PC-9 (cell line): ENCODE data around the gene JDP2. TPM values are rescaled to one million over a fixed set of nuclear protein-coding genes. Genes with fewer than 3 reads are reported as not detected.

Experiments
- BruUV-seq: library from RNA; stranded (reverse); fragments of 400-500 nt; replicated peaks from 2 replicates; lab custom pipeline; 2021; lab: Mats Ljungman, UMichigan
- CTCF ChIA-PET: fragments of 300-600 bp; sonication (Branson Sonifier 250); formaldehyde crosslinking; loops from one replicate; lab custom pipeline; 2022; ENCODE audit warnings: antibody characterized with exemption; lab: Charles Lee
- POLR2A ChIA-PET: fragments of 300-600 bp; sonication (Branson Sonifier 250); formaldehyde crosslinking; loops from one replicate; lab custom pipeline; 2022; ENCODE audit warnings: antibody characterized with exemption; ENCODE audit not compliant: unreplicated experiment; lab: Charles Lee
- DNase-seq, 2 experiments: peaks; one replicate each; pipeline versions ENCODE4 v3.0.0 to v3.0.0-alpha.2; 2015 to 2022; ENCODE audit warnings: mixed read lengths in 1 of 2
- H2AFZ ChIP-seq: fragments of 200-600 bp; sonication (generic); 2 replicates; pipeline ENCODE4 v1.8.1; 2017; ENCODE audit warnings: antibody characterized with exemption
- H3F3A ChIP-seq: fragments of 200-600 bp; sonication (generic); 2 replicates; pipeline ENCODE4 v1.8.1; 2017; ENCODE audit warnings: antibody characterized with exemption, mild to moderate bottlenecking, low read depth; ENCODE audit not compliant: insufficient read depth
- H3K27ac ChIP-seq: fragments of 200-600 bp; sonication (generic); 2 replicates; pipeline ENCODE4 v1.6.1; 2016; ENCODE audit warnings: mixed run types
- H3K27me3 ChIP-seq: fragments of 200-600 bp; sonication (generic); 2 replicates; pipeline ENCODE4 v1.6.1; 2016; ENCODE audit warnings: low read depth, mixed run types; ENCODE audit not compliant: insufficient read depth
- H3K36me3 ChIP-seq: fragments of 200-600 bp; sonication (generic); 2 replicates; pipeline ENCODE4 v1.6.1; 2016; ENCODE audit warnings: low read depth, mixed run types
- H3K4me1 ChIP-seq: fragments of 200-600 bp; sonication (generic); replicated peaks from 2 replicates; pipeline ENCODE4 v1.6.1; 2016; ENCODE audit warnings: mixed run types; ENCODE audit not compliant: insufficient read depth
- H3K4me2 ChIP-seq: fragments of 200-600 bp; sonication (generic); 2 replicates; pipeline ENCODE4 v1.6.1; 2017; ENCODE audit warnings: mixed run types
- H3K4me3 ChIP-seq: fragments of 200-600 bp; sonication (generic); 2 replicates; pipeline ENCODE4 v1.6.1; 2016; ENCODE audit warnings: mixed run types
- H3K79me2 ChIP-seq: fragments of 200-600 bp; sonication (generic); 2 replicates; pipeline ENCODE4 v1.6.1; 2017; ENCODE audit warnings: low read depth, mixed run types
- H3K9me2 ChIP-seq: fragments of 200-600 bp; sonication (generic); 2 replicates; pipeline ENCODE4 v1.8.1; 2017; ENCODE audit warnings: mild to moderate bottlenecking; ENCODE audit not compliant: insufficient read depth
- H3K9me3 ChIP-seq: fragments of 200-600 bp; sonication (generic); 2 replicates; pipeline ENCODE4 v1.8.1; 2016; ENCODE audit warnings: low read depth; ENCODE audit not compliant: insufficient read depth
- H4K20me1 ChIP-seq: fragments of 200-600 bp; sonication (generic); 2 replicates; pipeline ENCODE4 v1.8.1; 2017; ENCODE audit not compliant: insufficient read depth
- EZH2 ChIP-seq: fragments of 200-600 bp; sonication (generic); IDR thresholded peaks from 2 replicates; pipeline ENCODE4 v1.8.0; 2017; ENCODE audit warnings: antibody characterized with exemption, low read depth
- intact Hi-C: fragments of 100-400 bp; cut with micrococcal nuclease; formaldehyde crosslinking; loops from one replicate; pipeline ENCODE4 v1.10.0; 2022; ENCODE audit not compliant: unreplicated experiment
- total RNA-seq: library from RNA; stranded (reverse); gene quantifications from 2 replicates; pipeline ENCODE4 v1.2.3, GENCODE V29; 2021
- TF ChIP-seq, protein P1 (sequence below): fragments of 200-600 bp; sonication (generic); conservative IDR thresholded peaks from 2 replicates; pipeline ENCODE4 v1.6.1; 2017; ENCODE audit warnings: mixed run types, antibody characterized with exemption, mild to moderate bottlenecking, moderate library complexity

The JDP2 gene
- total RNA-seq, 1 experiment from 2014 or later = 186 TPM

GRCh38 chr14:75484711-75485429 is 57.0 kb downstream of the JDP2 start:
- H3K27ac ChIP-seq = no peak overlapping the region
- ChIA-PET CTCF (interaction anchor here (0.7 to 1.0 kb wide), 3 partner anchors 33 to 175 kb away, joined by 3 to 11 read pairs (median 4); no protein-coding TSS in a partner anchor), POLR2A (no interaction called here)
- intact Hi-C loops = no loop called here
- DNase-seq = no peak
- H3K36me3 ChIP-seq = no peaks in the 10 kb centered on the region
- no peak overlapping the region for H2AFZ ChIP-seq
- TF ChIP-seq EZH2 = no peak
- TF ChIP-seq, protein P1, sequence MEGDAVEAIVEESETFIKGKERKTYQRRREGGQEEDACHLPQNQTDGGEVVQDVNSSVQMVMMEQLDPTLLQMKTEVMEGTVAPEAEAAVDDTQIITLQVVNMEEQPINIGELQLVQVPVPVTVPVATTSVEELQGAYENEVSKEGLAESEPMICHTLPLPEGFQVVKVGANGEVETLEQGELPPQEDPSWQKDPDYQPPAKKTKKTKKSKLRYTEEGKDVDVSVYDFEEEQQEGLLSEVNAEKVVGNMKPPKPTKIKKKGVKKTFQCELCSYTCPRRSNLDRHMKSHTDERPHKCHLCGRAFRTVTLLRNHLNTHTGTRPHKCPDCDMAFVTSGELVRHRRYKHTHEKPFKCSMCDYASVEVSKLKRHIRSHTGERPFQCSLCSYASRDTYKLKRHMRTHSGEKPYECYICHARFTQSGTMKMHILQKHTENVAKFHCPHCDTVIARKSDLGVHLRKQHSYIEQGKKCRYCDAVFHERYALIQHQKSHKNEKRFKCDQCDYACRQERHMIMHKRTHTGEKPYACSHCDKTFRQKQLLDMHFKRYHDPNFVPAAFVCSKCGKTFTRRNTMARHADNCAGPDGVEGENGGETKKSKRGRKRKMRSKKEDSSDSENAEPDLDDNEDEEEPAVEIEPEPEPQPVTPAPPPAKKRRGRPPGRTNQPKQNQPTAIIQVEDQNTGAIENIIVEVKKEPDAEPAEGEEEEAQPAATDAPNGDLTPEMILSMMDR = no peak
- BruUV-seq = no TSS peak
- no peaks in the 10 kb centered on the region for H4K20me1 ChIP-seq
- H3K79me2 ChIP-seq = no peaks in the 10 kb centered on the region
- no peaks in the 10 kb centered on the region for H3K9me2 ChIP-seq
- no peaks in the 10 kb centered on the region for H3K9me3 ChIP-seq
- H3F3A ChIP-seq = peaks cover 24% of the 10 kb centered on the region
- H3K4me1 ChIP-seq = peaks cover 18% of the 10 kb centered on the region
- H3K4me3 ChIP-seq = no peak overlapping the region
- H3K4me2 ChIP-seq = no peak overlapping the region
- no peaks in the 10 kb centered on the region for H3K27me3 ChIP-seq

DNA sequence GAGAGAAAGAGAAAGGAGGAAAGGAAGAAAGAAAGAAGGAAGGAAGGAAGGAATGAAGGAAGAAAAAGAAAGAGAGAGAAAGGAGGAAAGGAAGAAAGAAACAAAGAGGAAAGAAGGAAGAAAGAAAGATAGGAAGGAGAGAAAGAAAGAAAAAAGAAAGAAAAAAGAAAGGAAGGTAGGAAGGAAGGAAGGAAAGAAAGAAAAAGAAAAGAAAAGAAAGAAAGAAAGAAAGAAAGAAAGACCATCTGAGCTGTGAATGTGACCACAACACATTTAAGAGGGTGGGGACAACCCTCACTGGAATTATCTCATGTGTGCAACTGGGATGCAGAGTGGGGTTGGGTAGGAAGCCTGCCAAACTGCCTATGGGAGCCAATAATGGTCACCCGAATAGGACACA is 58.5 kb downstream of the JDP2 start:
- TF ChIP-seq EZH2 = no peak
- TF ChIP-seq, protein P1 = no peak
- H3F3A ChIP-seq = peaks cover 24% of the 10 kb centered on the region
- no peak overlapping the region for H3K27ac ChIP-seq
- H3K4me3 ChIP-seq = no peak overlapping the region
- H3K4me1 ChIP-seq = peaks cover 18% of the 10 kb centered on the region
- H3K27me3 ChIP-seq = no peaks in the 10 kb centered on the region
- BruUV-seq = no TSS peak
- DNase-seq = no peak
- H3K9me2 ChIP-seq = no peaks in the 10 kb centered on the region
- no peaks in the 10 kb centered on the region for H3K9me3 ChIP-seq
- intact Hi-C loops = no loop called here
- no peak overlapping the region for H3K4me2 ChIP-seq
- no peak overlapping the region for H2AFZ ChIP-seq
- H3K36me3 ChIP-seq = no peaks in the 10 kb centered on the region
- H4K20me1 ChIP-seq = no peaks in the 10 kb centered on the region
- CTCF ChIA-PET = interaction anchor here (0.6 to 4.0 kb wide), 5 partner anchors 45 to 496 kb away, joined by 4 to 47 read pairs (median 11); no protein-coding TSS in a partner anchor
- POLR2A ChIA-PET = interaction anchor here (0.6 to 0.7 kb wide), 3 partner anchors 27 to 45 kb away, joined by 3 to 16 read pairs (median 5); no protein-coding TSS in a partner anchor
- H3K79me2 ChIP-seq = no peaks in the 10 kb centered on the region

DNA sequence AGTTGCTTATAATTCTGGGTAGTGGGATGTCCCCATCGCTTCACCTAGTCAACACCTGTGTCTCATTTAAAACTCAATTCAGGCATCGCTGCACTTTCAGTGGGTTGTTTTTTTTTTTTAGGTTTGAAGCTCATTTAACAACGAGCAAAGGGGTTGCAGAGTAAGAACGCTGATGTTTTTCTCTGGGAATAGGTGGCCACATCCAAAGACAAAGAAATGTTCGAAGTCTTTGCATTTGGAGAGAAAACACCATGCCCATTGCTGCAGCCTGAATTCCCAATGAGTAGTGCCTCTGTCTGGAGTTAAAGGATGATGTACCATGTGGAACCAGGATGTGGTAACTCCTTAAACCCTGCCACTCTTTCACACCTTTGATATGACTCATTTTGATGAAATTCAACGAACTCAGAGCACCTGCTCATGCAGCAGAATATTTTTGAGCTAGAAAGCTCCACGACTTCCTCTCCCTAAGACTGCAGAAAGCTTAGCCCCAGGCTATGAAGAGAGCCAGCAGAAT is 59.4 kb downstream of the JDP2 start:
- ChIA-PET CTCF (interaction anchor here (0.6 to 4.0 kb wide), 15 partner anchors 19 to 496 kb away, joined by 3 to 47 read pairs (median 4); no protein-coding TSS in a partner anchor), POLR2A (interaction anchor here (0.5 to 1.0 kb wide), 5 partner anchors 35 to 73 kb away, joined by 3 to 7 read pairs (median 4); partner anchors contain the start of gene JDP2)
- TF ChIP-seq EZH2 = no peak
- TF ChIP-seq, protein P1 = no peak
- Histone ChIP-seq H3K9me2 (no peaks in the 10 kb centered on the region), H3K4me2 (peak overlapping the region; percentile 14; the same call in 1 of the 2 replicates), H2AFZ (no peak overlapping the region), H3K79me2 (no peaks in the 10 kb centered on the region), H3K9me3 (no peaks in the 10 kb centered on the region), H3K27ac (0 out of 2 replicates have a peak overlapping the region, but pooled peaks have one; percentile 5), H3K4me3 (no peak overlapping the region), H3K4me1 (peaks cover 18% of the 10 kb centered on the region), H3F3A (peaks cover 24% of the 10 kb centered on the region), H3K27me3 (no peaks in the 10 kb centered on the region), H4K20me1 (no peaks in the 10 kb centered on the region), H3K36me3 (no peaks in the 10 kb centered on the region)
- intact Hi-C loops = loop anchor here (1.0 kb wide), 5 partner anchors 28 to 87 kb away; no protein-coding TSS in a partner anchor
- BruUV-seq = no TSS peak
- DNase-seq = peak; percentile 83 to 99
